ENCODE results near the gene TMEM267. TPM values are rescaled to one million over a fixed set of nuclear protein-coding genes. Genes with fewer than 3 reads are reported as not detected.

TMEM267 gene
- total and polyA plus RNA-seq, 2 of the 8 experiments (the other 6 are each of a cell fraction or from before 2014, with no cell fraction given), result 4.8 to 6.2 TPM

GRCh38 chr5:43484106-43484849 is 613 bp upstream of the TMEM267 start (continued):
- TF ChIP-seq ASH2L (IDR thresholded peaks at IDR 0.05; ENCODE audit: low read length) (peak; percentile 58), KDM5A (IDR thresholded peaks at IDR 0.05; ENCODE audit: low read length) (0 out of 2 replicates have a peak, but pooled peaks have one; percentile 25), SAP30 (IDR thresholded peaks at IDR 0.05; ENCODE audit: insufficient read depth, insufficient replicate concordance, low read length) (no peak), MAFK (IDR thresholded peaks at IDR 0.05; ENCODE audit: low read depth, low read length) (no peak), CTBP2 (IDR thresholded peaks at IDR 0.05; ENCODE audit: borderline replicate concordance, insufficient read depth, insufficient read length, low read length) (no peak), BACH1 (IDR thresholded peaks at IDR 0.05; ENCODE audit: low read length) (peak; percentile 70)

Data from H1 (cell line).